SK-N-SH treated with all-trans-retinoic acid at 6 μM for 48 hours (cell line): ENCODE results near the gene KCNJ1.

Experiments used
- ATAC-seq: fragments of 200-7000 bp; cut with Tn5 transposase; 3 replicates; pipeline ENCODE4 v1.9.1; 2020; ENCODE audit warnings: mild to moderate bottlenecking, moderate library complexity
- ARNTL ChIP-seq: fragments of 450-650 bp; formaldehyde crosslinking; IDR thresholded peaks from 2 replicates; pipeline ENCODE4 v1.5.0; 2020; ENCODE audit warnings: low read depth, mild to moderate bottlenecking, moderate library complexity, borderline replicate concordance
- BACH2 ChIP-seq: fragments of 250-450 bp; sonication (Bioruptor Pico); IDR thresholded peaks from 2 replicates; pipeline ENCODE4 v1.9.0; 2021; ENCODE audit warnings: mild to moderate bottlenecking, borderline replicate concordance
- CSDC2 ChIP-seq: fragments of 250-450 bp; sonication (Bioruptor Pico); IDR thresholded peaks from 2 replicates; pipeline ENCODE4 v1.5.0; 2020; ENCODE audit warnings: mild to moderate bottlenecking, moderate library complexity
- ESRRG ChIP-seq: fragments of 250-450 bp; sonication (Bioruptor Pico); IDR thresholded peaks from 2 replicates; pipeline ENCODE4 v1.6.1; 2021; ENCODE audit warnings: mild to moderate bottlenecking
- GLIS3 ChIP-seq: fragments of 250-450 bp; sonication (Bioruptor Pico); IDR thresholded peaks from 2 replicates; pipeline ENCODE4 v1.5.0; 2020; ENCODE audit warnings: mild to moderate bottlenecking, moderate library complexity
- ISL1 ChIP-seq: fragments of 250-450 bp; sonication (Bioruptor Pico); IDR thresholded peaks from 2 replicates; pipeline ENCODE4 v2.1.2; 2022; ENCODE audit warnings: mild to moderate bottlenecking, moderate library complexity
- OSR1 ChIP-seq: fragments of 250-450 bp; sonication (Bioruptor Pico); IDR thresholded peaks from 2 replicates; pipeline ENCODE4 v1.8.0; 2022; ENCODE audit warnings: moderate library complexity, mild to moderate bottlenecking, inconsistent platforms
- PPARA ChIP-seq: fragments of 250-450 bp; sonication (Bioruptor Pico); IDR thresholded peaks from 2 replicates; pipeline ENCODE4 v1.5.0; 2020; ENCODE audit warnings: mild to moderate bottlenecking, borderline replicate concordance
- RARB ChIP-seq: fragments of 250-450 bp; sonication (Bioruptor Pico); IDR thresholded peaks from 2 replicates; pipeline ENCODE4 v1.8.0; 2021; ENCODE audit warnings: mild to moderate bottlenecking, moderate library complexity
- SNAI2 ChIP-seq: fragments of 250-450 bp; sonication (Bioruptor Pico); IDR thresholded peaks from 2 replicates; pipeline ENCODE4 v1.5.0; 2020; ENCODE audit warnings: mild to moderate bottlenecking, moderate library complexity
- TCF4 ChIP-seq: fragments of 250-450 bp; sonication (Bioruptor Pico); IDR thresholded peaks from 2 replicates; pipeline ENCODE4 v1.8.0; 2021; ENCODE audit warnings: mild to moderate bottlenecking, moderate library complexity, borderline replicate concordance
- TOX ChIP-seq: fragments of 250-450 bp; sonication (Bioruptor Pico); IDR thresholded peaks from 2 replicates; pipeline ENCODE4 v1.8.0; 2021; ENCODE audit warnings: mild to moderate bottlenecking, moderate library complexity, borderline replicate concordance
- ZC3H10 ChIP-seq: fragments of 250-450 bp; sonication (Bioruptor Pico); IDR thresholded peaks from 2 replicates; pipeline ENCODE4 v1.5.1; 2021; ENCODE audit warnings: mild to moderate bottlenecking, moderate library complexity
- ZFP3 ChIP-seq: fragments of 250-450 bp; sonication (Bioruptor Pico); IDR thresholded peaks from 2 replicates; pipeline ENCODE4 v1.5.0; 2020; ENCODE audit warnings: mild to moderate bottlenecking, moderate library complexity
- ZFP30 ChIP-seq: fragments of 450-650 bp; formaldehyde crosslinking; IDR thresholded peaks from 2 replicates; pipeline ENCODE4 v1.5.0; 2022; ENCODE audit warnings: mild to moderate bottlenecking, moderate library complexity
- ZNF70 ChIP-seq: fragments of 450-650 bp; formaldehyde crosslinking; IDR thresholded peaks from 2 replicates; pipeline ENCODE4 v1.5.0; 2020; ENCODE audit warnings: mild to moderate bottlenecking, moderate library complexity
- ZNF8 ChIP-seq: fragments of 450-650 bp; formaldehyde crosslinking; IDR thresholded peaks from 2 replicates; pipeline ENCODE4 v1.5.0; 2020; ENCODE audit warnings: mild to moderate bottlenecking, moderate library complexity
- TF ChIP-seq, protein P1 (sequence below): fragments of 250-450 bp; sonication (Bioruptor Pico); IDR thresholded peaks from 2 replicates; pipeline ENCODE4 v1.5.1; 2021; ENCODE audit warnings: mild to moderate bottlenecking, moderate library complexity
- TF ChIP-seq, protein P2 (sequence below): fragments of 250-450 bp; sonication (Bioruptor Pico); IDR thresholded peaks from 2 replicates; pipeline ENCODE4 v1.8.0; 2021; ENCODE audit warnings: low read depth, mild to moderate bottlenecking, moderate library complexity, borderline replicate concordance
- TF ChIP-seq, protein P3 (sequence below): fragments of 250-450 bp; sonication (Bioruptor Pico); IDR thresholded peaks from 2 replicates; pipeline ENCODE4 v1.5.1; 2020; ENCODE audit warnings: low read depth, mild to moderate bottlenecking, moderate library complexity
- TF ChIP-seq, protein P4 (sequence below): fragments of 250-450 bp; sonication (Bioruptor Pico); IDR thresholded peaks from 2 replicates; pipeline ENCODE4 v1.5.0; 2020; ENCODE audit warnings: mild to moderate bottlenecking, moderate library complexity

KCNJ1 gene

DNA sequence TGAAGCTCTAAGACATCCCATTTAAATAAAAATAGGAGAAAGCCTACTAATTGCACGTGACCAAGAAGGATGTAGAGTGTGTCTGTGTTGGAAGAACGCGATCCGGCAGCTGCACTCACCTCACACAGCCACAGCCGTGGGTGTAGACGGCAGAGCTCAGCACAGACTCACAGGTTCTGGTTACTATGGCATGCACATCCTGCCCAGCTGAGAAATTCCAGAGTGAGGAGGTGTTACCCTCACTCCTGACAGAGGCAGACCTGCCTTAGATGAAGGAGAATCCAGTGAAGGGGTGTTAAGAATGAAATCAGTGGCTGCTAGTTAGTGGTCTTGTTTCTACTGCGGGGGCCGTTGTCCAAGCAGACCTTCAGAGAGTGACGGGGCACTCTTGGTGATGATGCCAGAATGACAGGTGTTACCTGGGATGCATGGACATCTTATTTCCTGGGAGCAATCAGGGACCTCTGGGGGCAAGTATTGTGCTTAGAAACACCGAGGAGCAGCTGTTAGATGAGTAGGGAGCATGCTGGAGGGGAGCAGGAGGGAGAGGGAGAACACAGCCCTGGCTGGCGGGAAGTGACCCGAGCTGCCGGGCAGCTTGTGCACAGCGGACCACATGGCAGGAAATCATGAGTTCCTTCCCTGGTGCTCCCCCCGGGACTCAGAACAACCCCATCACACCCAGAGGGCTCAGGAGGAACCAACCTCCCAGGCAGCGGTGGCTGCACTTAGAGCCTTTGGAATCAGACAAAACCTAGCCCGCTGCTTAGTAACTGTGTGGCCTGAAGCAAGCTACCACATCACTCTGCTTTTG is 36.4 kb upstream of the KCNJ1 start:
- TF ChIP-seq, protein P1, sequence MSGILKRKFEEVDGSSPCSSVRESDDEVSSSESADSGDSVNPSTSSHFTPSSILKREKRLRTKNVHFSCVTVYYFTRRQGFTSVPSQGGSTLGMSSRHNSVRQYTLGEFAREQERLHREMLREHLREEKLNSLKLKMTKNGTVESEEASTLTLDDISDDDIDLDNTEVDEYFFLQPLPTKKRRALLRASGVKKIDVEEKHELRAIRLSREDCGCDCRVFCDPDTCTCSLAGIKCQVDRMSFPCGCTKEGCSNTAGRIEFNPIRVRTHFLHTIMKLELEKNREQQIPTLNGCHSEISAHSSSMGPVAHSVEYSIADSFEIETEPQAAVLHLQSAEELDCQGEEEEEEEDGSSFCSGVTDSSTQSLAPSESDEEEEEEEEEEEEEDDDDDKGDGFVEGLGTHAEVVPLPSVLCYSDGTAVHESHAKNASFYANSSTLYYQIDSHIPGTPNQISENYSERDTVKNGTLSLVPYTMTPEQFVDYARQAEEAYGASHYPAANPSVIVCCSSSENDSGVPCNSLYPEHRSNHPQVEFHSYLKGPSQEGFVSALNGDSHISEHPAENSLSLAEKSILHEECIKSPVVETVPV (CRISPR knock-in tag) = no peak
- TF ChIP-seq GLIS3 (CRISPR knock-in tag) = no peak
- TF ChIP-seq, protein P2, sequence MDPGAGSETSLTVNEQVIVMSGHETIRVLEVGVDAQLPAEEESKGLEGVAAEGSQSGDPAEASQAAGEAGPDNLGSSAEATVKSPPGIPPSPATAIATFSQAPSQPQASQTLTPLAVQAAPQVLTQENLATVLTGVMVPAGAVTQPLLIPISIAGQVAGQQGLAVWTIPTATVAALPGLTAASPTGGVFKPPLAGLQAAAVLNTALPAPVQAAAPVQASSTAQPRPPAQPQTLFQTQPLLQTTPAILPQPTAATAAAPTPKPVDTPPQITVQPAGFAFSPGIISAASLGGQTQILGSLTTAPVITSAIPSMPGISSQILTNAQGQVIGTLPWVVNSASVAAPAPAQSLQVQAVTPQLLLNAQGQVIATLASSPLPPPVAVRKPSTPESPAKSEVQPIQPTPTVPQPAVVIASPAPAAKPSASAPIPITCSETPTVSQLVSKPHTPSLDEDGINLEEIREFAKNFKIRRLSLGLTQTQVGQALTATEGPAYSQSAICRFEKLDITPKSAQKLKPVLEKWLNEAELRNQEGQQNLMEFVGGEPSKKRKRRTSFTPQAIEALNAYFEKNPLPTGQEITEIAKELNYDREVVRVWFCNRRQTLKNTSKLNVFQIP = no peak
- TF ChIP-seq, protein P3, sequence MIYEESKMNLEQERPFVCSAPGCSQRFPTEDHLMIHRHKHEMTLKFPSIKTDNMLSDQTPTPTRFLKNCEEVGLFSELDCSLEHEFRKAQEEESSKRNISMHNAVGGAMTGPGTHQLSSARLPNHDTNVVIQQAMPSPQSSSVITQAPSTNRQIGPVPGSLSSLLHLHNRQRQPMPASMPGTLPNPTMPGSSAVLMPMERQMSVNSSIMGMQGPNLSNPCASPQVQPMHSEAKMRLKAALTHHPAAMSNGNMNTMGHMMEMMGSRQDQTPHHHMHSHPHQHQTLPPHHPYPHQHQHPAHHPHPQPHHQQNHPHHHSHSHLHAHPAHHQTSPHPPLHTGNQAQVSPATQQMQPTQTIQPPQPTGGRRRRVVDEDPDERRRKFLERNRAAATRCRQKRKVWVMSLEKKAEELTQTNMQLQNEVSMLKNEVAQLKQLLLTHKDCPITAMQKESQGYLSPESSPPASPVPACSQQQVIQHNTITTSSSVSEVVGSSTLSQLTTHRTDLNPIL (CRISPR knock-in tag) = no peak
- TF ChIP-seq SNAI2 (CRISPR knock-in tag) = no peak
- TF ChIP-seq BACH2 (CRISPR knock-in tag) = no peak
- TF ChIP-seq TCF4 (CRISPR knock-in tag) = no peak
- TF ChIP-seq ESRRG (CRISPR knock-in tag) = no peak
- no peak for TF ChIP-seq ZNF70 (CRISPR knock-in tag)
- no peak for TF ChIP-seq OSR1 (CRISPR knock-in tag)
- TF ChIP-seq RARB (CRISPR knock-in tag) = no peak
- no peak for TF ChIP-seq ISL1 (CRISPR knock-in tag)
- no peak for TF ChIP-seq TOX (CRISPR knock-in tag)
- TF ChIP-seq PPARA = no peak
- TF ChIP-seq, protein P4, sequence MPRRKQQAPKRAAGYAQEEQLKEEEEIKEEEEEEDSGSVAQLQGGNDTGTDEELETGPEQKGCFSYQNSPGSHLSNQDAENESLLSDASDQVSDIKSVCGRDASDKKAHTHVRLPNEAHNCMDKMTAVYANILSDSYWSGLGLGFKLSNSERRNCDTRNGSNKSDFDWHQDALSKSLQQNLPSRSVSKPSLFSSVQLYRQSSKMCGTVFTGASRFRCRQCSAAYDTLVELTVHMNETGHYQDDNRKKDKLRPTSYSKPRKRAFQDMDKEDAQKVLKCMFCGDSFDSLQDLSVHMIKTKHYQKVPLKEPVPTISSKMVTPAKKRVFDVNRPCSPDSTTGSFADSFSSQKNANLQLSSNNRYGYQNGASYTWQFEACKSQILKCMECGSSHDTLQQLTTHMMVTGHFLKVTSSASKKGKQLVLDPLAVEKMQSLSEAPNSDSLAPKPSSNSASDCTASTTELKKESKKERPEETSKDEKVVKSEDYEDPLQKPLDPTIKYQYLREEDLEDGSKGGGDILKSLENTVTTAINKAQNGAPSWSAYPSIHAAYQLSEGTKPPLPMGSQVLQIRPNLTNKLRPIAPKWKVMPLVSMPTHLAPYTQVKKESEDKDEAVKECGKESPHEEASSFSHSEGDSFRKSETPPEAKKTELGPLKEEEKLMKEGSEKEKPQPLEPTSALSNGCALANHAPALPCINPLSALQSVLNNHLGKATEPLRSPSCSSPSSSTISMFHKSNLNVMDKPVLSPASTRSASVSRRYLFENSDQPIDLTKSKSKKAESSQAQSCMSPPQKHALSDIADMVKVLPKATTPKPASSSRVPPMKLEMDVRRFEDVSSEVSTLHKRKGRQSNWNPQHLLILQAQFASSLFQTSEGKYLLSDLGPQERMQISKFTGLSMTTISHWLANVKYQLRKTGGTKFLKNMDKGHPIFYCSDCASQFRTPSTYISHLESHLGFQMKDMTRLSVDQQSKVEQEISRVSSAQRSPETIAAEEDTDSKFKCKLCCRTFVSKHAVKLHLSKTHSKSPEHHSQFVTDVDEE (CRISPR knock-in tag) = no peak
- TF ChIP-seq ARNTL (CRISPR knock-in tag) = no peak
- no peak for TF ChIP-seq CSDC2 (CRISPR knock-in tag)
- TF ChIP-seq ZC3H10 = no peak
- TF ChIP-seq ZFP30 (CRISPR knock-in tag) = no peak
- no peak for TF ChIP-seq ZFP3 (CRISPR knock-in tag)

DNA sequence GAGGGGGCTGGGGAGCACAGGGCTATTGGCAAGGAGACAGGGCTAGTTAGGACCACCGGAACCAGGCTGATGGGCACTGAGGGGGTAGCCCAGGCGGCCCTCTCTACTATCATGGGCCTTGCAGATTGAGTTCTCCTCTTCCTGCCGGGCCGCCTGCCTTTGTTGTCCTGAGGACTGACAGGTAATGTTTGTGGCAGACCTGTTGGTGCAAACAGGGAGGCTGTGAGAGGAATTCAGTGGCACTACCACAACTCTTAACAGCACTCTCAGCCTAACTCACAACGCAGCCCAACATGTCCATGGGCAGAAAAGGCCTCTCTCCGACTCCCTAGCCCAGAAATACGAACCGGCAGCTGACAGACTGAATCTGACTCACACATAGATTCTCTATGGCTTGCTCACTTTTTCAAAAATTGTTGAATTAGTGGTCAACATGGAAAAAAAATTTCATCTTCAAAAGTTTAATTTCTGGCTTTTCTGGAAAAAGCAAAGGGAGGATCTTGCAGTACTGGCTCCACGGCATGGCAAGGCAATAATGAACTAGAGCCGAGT is 35.5 kb upstream of the KCNJ1 start:
- TF ChIP-seq SNAI2 (CRISPR knock-in tag) (no peak), ZNF8 (CRISPR knock-in tag) (no peak), ISL1 (CRISPR knock-in tag) (no peak), GLIS3 (CRISPR knock-in tag) (no peak)
- TF ChIP-seq, protein P1 (CRISPR knock-in tag) = no peak
- TF ChIP-seq, protein P2 = no peak
- ATAC-seq = peak; percentile 32; the same call in 2 of the 3 replicates

More for the DNA sequence above, 36.4 kb upstream of the KCNJ1 start:
- ATAC-seq = no peak; the same call in 2 of the 3 replicates
